Heart left ventricle (tissue), 16 donors: ENCODE results near the gene DNAJC5. TPM values are rescaled to one million over a fixed set of nuclear protein-coding genes. Genes with fewer than 3 reads are reported as not detected.
"Not testable (repeated sequence)": the region's sequence is repeated elsewhere in the genome, so short reads cannot be mapped to it uniquely, and the experiment has no call there.

ENCODE experiments used
- ATAC-seq, 4 donors: fragments of 200-7000 bp; cut with Tn5 transposase; one replicate each; pipeline ENCODE4 v1.9.1; 2020 to 2022; ENCODE audit warnings: moderate library complexity in 4 of 4, mild to moderate bottlenecking in 3 of 4, moderate number of reproducible peaks in 1 of 4
- DNase-seq, 5 donors: peaks; one replicate each; pipeline ENCODE4 v3.0.0-alpha.2; 2020
- H3K27ac ChIP-seq, 12 donors: fragments of 200-600 bp; sonication (generic) in 4 of 12; one replicate each; pipeline versions ENCODE4 v1.5.0 to v1.8.0; 2016 to 2022; ENCODE audit warnings: mild to moderate bottlenecking in 2 of 12
- H3K27me3 ChIP-seq, 9 donors: fragments of 200-600 bp; sonication (generic) in 2 of 9; one replicate each; pipeline versions ENCODE4 v1.5.1 to v1.8.0; 2016 to 2022; ENCODE audit warnings: mild to moderate bottlenecking in 3 of 9
- H3K36me3 ChIP-seq, 9 donors: fragments of 200-600 bp; sonication (generic) in 2 of 9; one replicate each; pipeline versions ENCODE4 v1.5.0 to v1.8.0; 2018 to 2022; ENCODE audit warnings: mild to moderate bottlenecking in 2 of 9
- H3K4me1 ChIP-seq, 12 donors: fragments of 200-600 bp; sonication (generic) in 4 of 12; one replicate each; pipeline versions ENCODE4 v1.5.0 to v1.8.0; 2016 to 2022; ENCODE audit warnings: mild to moderate bottlenecking in 3 of 12
- H3K4me3 ChIP-seq, 12 donors: fragments of 200-600 bp; sonication (generic) in 4 of 12; one replicate each; pipeline versions ENCODE4 v1.5.0 to v1.8.0; 2017 to 2022; ENCODE audit warnings: mild to moderate bottlenecking in 9 of 12, moderate library complexity in 4 of 12
- H3K9me3 ChIP-seq, 12 donors: fragments of 200-600 bp; sonication (generic) in 4 of 12; one replicate each; pipeline versions ENCODE4 v1.5.0 to v1.8.0; 2016 to 2022; ENCODE audit warnings: mild to moderate bottlenecking in 1 of 12
- POLR2A ChIP-seq, 2 donors: fragments of 450-650 bp; IDR thresholded peaks; one replicate each; pipeline ENCODE4 v1.6.1; 2017; ENCODE audit warnings: antibody characterized with exemption in 2 of 2, mild to moderate bottlenecking in 2 of 2, moderate library complexity in 2 of 2
- WGBS, 4 donors: extraction: QIAGEN DNeasy Blood & Tissue Kit in 2 of 4; methylation state at CpG; one replicate each; pipeline versions ENCODE4 v1.1.5 to v1.1.7; 2013 to 2018; 5-methylcytosine and 5-hydroxymethylcytosine counted together
- intact Hi-C, 10 donors: fragments of 100-400 bp; cut with DNase I; formaldehyde crosslinking; loops; one replicate each; pipeline versions ENCODE4 v1.11.1 to v1.14.2; 2022
- polyA plus RNA-seq, 2 donors: library from polyadenylated mRNA; stranded (reverse); fragments of 200-250 nt; gene quantifications; one replicate each; pipeline ENCODE4 v1.2.3, GENCODE V29; 2013
- total RNA-seq, 9 donors: library from RNA; depleted of rRNA in 2 of 9; stranded (reverse); fragments of >200 nt in 2 of 9; fragmentation: NEBNext Ultra II Directional in 3 of 9; extraction: Animal tissue kit (Norgen Biotek cat#: 25700) in 3 of 9; gene quantifications; one replicate each; pipeline versions ENCODE4 v1.1.0 to v1.2.4, GENCODE V29; 2016 to 2023
- TF ChIP-seq, protein P1 (sequence below), 12 donors: fragments of 200-600 bp; sonication (generic) in 4 of 12; IDR thresholded peaks; one replicate each; pipeline versions ENCODE4 v1.5.0 to v1.8.0; 2018 to 2022; ENCODE audit warnings: antibody characterized with exemption in 12 of 12, mild to moderate bottlenecking in 5 of 12
- donor health status: ischemic (EF 13 %, LVEDD 7.1; RV severe dilation, severe dysfunction).
- donor health status: healthy with polysubstance abuse.
- donor health status: DM: no; HTN: yes; CAD: no.
- donor health status: DM: no; HTN: no; CAD: no.
- donor health status: ischemic (EF 25% LVEDD 6.9; RV normal size, moderate dysfunction).
- donor health status: ischemic (EF 25% LVEDD 5.7; RV mildly dilated, moderate dysfunction).
- donor health status: healthy.
- donor health status: DM: yes; HTN: yes; CAD: no.
- donor health status: ischemic (EF 35%, LVEDD 5.7; RV mildly dilated, moderate dysfunction).
- donor health status: nonischemic (EF 11% LVEDD 7.7; RV severe dilation, severe dysfunction).
- donor health status: DM: yes; HTN: yes; CAD: no.
- donor health status: PGD.
- donor health status: ischemic (EF 29% LVEDD 5.4; RV normal size, mild dysfunction).
- donor health status: nonischemic (EF 23%, LVEDD 6.1; RV moderate dilation, normal function).

Gene DNAJC5
- total and polyA plus RNA-seq, 11 donors, result 21.1 to 57.1 (median 46.1) TPM

DNA sequence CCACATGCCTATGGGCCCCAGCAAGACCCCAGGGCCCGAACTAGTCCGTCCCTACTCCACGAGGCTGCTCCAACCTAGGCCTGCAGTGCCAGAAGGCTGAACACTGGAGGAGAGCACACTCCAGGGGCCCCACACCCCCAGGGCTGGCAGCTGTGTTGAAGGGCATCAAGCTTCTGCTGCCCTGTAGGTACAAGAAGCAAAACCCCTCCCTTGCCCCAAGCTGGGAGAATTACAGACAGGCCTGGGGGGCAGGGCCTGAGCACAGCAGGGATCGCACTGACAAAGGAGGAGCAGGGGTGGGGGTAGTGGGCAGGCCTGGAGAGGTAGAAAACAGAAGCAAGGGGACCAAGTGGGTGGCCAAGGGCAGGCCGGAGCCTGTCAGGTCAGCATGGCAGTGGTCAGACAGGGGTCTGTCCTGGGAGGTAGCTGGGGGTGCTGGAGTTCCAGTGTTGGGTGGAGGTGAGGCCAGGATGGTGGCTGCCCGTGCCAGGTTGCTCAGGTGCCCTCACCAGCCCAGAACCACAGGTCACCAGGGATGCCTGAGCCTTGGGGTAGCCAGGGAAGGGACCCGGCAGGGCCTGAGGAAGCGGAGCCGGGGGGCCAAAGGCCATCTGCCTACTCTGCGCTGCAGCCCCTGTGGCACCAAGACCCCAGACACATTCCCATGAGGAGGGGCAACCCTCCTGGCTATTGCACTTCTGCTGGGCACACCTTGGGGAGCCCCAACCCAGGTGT lies 64.2 kb downstream of the DNAJC5 start:
- intact Hi-C loops, result no loop called here
- Histone ChIP-seq H3K27me3 (no peaks in the 10 kb centered on the region), H3K4me1 (peaks cover 0 to 32% (median 26%) of the 10 kb centered on the region in 12 donors), H3K4me3 (no peak overlapping the region), H3K36me3 (peaks cover 0 to 52% (median 30%) of the 10 kb centered on the region in 9 donors), H3K27ac (no peak overlapping the region), H3K9me3 (no peaks in the 10 kb centered on the region)
- no peak for TF ChIP-seq POLR2A (IDR thresholded peaks at IDR 0.05)
- TF ChIP-seq, protein P1, sequence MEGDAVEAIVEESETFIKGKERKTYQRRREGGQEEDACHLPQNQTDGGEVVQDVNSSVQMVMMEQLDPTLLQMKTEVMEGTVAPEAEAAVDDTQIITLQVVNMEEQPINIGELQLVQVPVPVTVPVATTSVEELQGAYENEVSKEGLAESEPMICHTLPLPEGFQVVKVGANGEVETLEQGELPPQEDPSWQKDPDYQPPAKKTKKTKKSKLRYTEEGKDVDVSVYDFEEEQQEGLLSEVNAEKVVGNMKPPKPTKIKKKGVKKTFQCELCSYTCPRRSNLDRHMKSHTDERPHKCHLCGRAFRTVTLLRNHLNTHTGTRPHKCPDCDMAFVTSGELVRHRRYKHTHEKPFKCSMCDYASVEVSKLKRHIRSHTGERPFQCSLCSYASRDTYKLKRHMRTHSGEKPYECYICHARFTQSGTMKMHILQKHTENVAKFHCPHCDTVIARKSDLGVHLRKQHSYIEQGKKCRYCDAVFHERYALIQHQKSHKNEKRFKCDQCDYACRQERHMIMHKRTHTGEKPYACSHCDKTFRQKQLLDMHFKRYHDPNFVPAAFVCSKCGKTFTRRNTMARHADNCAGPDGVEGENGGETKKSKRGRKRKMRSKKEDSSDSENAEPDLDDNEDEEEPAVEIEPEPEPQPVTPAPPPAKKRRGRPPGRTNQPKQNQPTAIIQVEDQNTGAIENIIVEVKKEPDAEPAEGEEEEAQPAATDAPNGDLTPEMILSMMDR (IDR thresholded peaks at IDR 0.05), result no peak
- peak in 1 of 5 donors; percentile 19 for DNase-seq
- WGBS, 4 donors, result 87 to 92% (median 90%) methylated on average over 9 to 10 of the region's 10 CpGs
- ATAC-seq, result no peak

DNA sequence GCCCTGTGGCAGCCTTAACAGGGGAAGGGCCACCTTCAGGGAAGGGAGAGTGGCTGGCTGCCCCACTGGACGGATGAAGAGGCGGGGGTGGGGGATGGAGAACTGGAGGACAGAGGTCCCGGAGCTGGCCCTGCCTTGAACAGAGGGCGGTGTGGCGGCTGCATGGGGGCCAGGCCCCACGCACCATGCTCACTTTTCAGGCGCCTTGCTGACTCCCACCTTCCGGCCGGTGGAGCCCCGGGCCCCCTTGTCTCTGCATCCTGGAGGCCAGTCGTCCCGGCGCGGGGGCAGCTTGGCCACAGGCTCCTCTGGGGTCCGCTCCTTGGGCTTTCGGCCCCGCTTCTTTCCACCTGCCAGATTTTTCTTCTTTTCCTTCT lies 64.8 kb downstream of the DNAJC5 start:
- Histone ChIP-seq H3K4me1 (peaks cover 0 to 27% (median 20%) of the 10 kb centered on the region in 12 donors), H3K27ac (no peak overlapping the region), H3K36me3 (peaks cover 0 to 57% (median 33%) of the 10 kb centered on the region in 9 donors), H3K27me3 (no peaks in the 10 kb centered on the region), H3K9me3 (no peaks in the 10 kb centered on the region), H3K4me3 (no peak overlapping the region)
- TF ChIP-seq, protein P1 (IDR thresholded peaks at IDR 0.05), result no peak
- no peak for TF ChIP-seq POLR2A (IDR thresholded peaks at IDR 0.05)
- intact Hi-C loops, result no loop called here
- ATAC-seq, result no peak
- peak in 2 of 5 donors; percentile 22 to 56 for DNase-seq
- 88 to 93% (median 89%) methylated on average over 17 of the region's 17 CpGs for WGBS, 4 donors

DNA sequence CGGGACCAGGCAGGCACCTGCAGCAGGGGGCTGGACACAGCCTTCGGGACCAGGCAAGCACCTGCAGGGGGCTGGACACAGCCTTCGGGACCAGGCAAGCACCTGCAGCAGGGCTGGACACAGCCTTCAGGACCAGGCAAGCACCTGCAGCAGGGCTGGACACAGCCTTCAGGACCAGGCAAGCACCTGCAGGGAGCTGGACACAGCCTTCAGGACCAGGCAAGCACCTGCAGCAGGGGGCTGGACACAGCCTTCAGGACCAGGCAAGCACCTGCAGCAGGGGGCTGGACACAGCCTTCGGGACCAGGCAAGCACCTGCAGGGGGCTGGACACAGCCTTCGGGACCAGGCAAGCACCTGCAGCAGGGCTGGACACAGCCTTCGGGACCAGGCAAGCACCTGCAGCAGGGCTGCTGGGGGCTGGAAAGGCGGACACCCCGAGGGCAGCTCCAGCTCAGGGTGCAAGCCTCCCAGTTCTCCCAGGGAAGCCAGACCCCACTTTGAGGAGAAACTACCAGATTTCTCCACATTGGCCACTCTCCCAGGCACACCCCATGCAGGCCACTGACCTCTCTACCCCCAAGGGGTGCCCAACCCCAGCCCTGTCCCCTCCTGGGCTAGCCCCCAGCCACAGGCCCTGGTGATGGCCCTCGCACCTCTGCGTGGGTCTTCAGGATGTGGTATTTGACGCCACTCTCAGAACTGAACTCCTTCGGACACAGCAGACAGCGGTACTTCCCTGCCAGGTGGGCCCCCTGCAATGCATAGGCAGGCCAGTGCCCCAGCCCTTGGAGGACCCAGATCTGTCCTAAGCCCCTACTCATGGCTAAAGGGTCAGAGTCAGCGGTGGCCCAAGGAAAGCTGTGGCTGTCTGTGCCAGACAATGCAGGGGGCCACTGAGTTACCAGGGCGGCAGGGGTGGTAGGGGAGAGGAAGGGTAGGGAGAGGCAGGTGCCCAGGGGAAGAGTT lies 66.0 kb downstream of the DNAJC5 start:
- H3K9me3 ChIP-seq, H3K4me3 ChIP-seq, H3K27ac ChIP-seq, ATAC-seq, H3K27me3 ChIP-seq, intact Hi-C loops: not testable (repeated sequence)
- peaks cover 0 to 57% (median 33%) of the 10 kb centered on the region in 9 donors for H3K36me3 ChIP-seq
- peak in 3 of 5 donors; percentile 11 to 40 (median 16) for DNase-seq
- 93 to 95% (median 94%) methylated on average over 12 to 15 of the region's 15 CpGs for WGBS, 4 donors
- peaks cover 0 to 17% (median 13%) of the 10 kb centered on the region in 12 donors for H3K4me1 ChIP-seq

DNA sequence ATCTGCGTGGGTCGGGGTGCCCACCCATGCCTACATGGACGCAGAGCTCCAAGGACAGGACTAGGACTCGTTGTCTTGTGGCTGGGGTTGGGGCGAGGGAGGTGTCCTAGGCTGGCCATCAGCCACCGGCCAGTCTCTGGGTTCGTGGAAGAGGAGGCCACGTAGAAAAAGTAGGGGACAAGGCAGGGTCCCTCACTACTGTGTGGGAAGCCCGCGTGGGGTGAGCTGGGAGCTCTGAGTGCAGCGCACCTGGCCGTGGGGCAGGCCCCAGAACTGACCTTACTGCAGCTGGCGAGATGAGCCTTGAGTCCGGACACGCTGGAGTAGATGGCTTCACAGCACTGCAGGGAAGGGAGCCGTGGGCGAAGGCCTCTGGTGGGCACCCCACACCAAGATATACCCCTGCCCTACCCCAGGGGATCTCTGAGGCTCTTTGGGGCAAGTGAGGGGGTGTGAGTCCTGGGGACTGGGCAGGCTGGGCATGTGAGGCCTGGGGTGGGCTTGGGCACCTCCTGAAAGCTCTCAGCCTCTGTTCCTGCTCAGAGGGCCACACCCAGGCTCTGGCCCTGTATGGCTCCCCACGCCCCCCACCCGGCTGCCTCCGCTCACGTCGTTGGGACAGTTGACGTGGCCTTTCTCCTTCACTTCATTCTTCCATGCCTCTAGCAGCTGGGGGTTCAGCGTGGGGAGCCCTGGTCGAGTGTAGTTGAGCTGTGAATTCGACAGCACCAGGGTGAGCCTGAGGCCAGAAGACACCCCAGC lies 66.9 kb downstream of the DNAJC5 start:
- Histone ChIP-seq H3K4me1 (peaks cover 0 to 14% (median 11%) of the 10 kb centered on the region in 12 donors), H3K36me3 (peaks cover 0 to 65% (median 37%) of the 10 kb centered on the region in 9 donors), H3K27ac (no peak overlapping the region), H3K4me3 (no peak overlapping the region), H3K27me3 (no peaks in the 10 kb centered on the region), H3K9me3 (no peaks in the 10 kb centered on the region)
- DNase-seq, result peak in 2 of 5 donors; percentile 19
- intact Hi-C loops, result no loop called here
- TF ChIP-seq POLR2A (IDR thresholded peaks at IDR 0.05), result no peak
- TF ChIP-seq, protein P1 (IDR thresholded peaks at IDR 0.05), result no peak
- ATAC-seq, result no peak
- WGBS, 4 donors, result 86 to 91% (median 90%) methylated on average over 25 to 26 of the region's 26 CpGs
